Measurements from ENCODE around the gene VTI1A. TPM values are rescaled to one million over a fixed set of nuclear protein-coding genes. Genes with fewer than 3 reads are reported as not detected.
"Not testable (repeated sequence)": the region's sequence is repeated elsewhere in the genome, so short reads cannot be mapped to it uniquely, and the experiment has no call there.

VTI1A gene
- total and polyA plus RNA-seq, 9 of the 15 experiments (the other 6 are each of a cell fraction or from before 2014, with no cell fraction given): 9.3 to 21.4 (median 16.0) TPM

- CTCF ChIA-PET (ENCODE audit: low intra/inter-chr PET ratio); H3K9ac ChIP-seq (ENCODE audit: insufficient read depth in 1 of 2, low read depth in 2 of 2, low read length in 2 of 2); H2AFZ ChIP-seq (ENCODE audit: low read depth, low read length); H4K20me1 ChIP-seq (replicated peaks; ENCODE audit: control insufficient read depth, insufficient read depth, low read length); DNase-seq (ENCODE audit: extremely low read depth in 1 of 4, low spot score in 3 of 4); H3K4me1 ChIP-seq (replicated peaks in 1 of 2; ENCODE audit: control insufficient read depth in 2 of 2, insufficient read depth in 2 of 2, low read length in 2 of 2); in situ Hi-C loops (cut with MboI); H3K4me2 ChIP-seq (ENCODE audit: insufficient read depth, low read length); H3K27ac ChIP-seq (ENCODE audit: extremely low read depth, low read depth, low read length); BruUV-seq (replicated peaks); H3K27me3 ChIP-seq (ENCODE audit: control insufficient read depth in 2 of 2, insufficient read depth in 2 of 2, low read length in 2 of 2); H3K9me1 ChIP-seq (ENCODE audit: control insufficient read depth, insufficient read depth, low read length); H3K9me3 ChIP-seq (replicated peaks; ENCODE audit: control insufficient read depth, insufficient read depth, low read depth, low read length); H3K79me2 ChIP-seq (ENCODE audit: control insufficient read depth, insufficient read depth, low read length); H3K4me3 ChIP-seq; ATAC-seq; intact Hi-C loops (cut with micrococcal nuclease); H3K36me3 ChIP-seq (ENCODE audit: control insufficient read depth, insufficient read depth, low read length); FAIRE-seq: not testable (repeated sequence)
- POLR2A ChIA-PET: interaction anchor here (0.6 kb wide), 1 partner anchor 18 kb away, joined by 3 read pairs; no protein-coding TSS in a partner anchor
- no CpG with 5 or more reads among the region's 3 CpGs for WGBS (ENCODE audit: insufficient coverage, low coverage, missing lambda C conversion rate)
Observed at GRCh38 chr10:112731450-112731849, 284.4 kb downstream of the VTI1A start.

GRCh38 chr10:112732277-112732921 is 285.4 kb downstream of the VTI1A start:
- no peak overlapping the region for H3K9ac ChIP-seq (ENCODE audit: insufficient read depth in 1 of 2, low read depth in 2 of 2, low read length in 2 of 2)
- no peak overlapping the region for H2AFZ ChIP-seq (ENCODE audit: low read depth, low read length)
- WGBS (ENCODE audit: insufficient coverage, low coverage, missing lambda C conversion rate): 28% methylated on average over 3 of the region's 3 CpGs
- no peaks in the 10 kb centered on the region for H3K79me2 ChIP-seq (ENCODE audit: control insufficient read depth, insufficient read depth, low read length)
- DNase-seq (ENCODE audit: extremely low read depth in 1 of 4, low spot score in 3 of 4) (no peak), FAIRE-seq (no peak), ATAC-seq (no peak)
- H3K36me3 ChIP-seq (ENCODE audit: control insufficient read depth, insufficient read depth, low read length): no peaks in the 10 kb centered on the region
- H3K9me1 ChIP-seq (ENCODE audit: control insufficient read depth, insufficient read depth, low read length): no peaks in the 10 kb centered on the region
- H3K4me2 ChIP-seq (ENCODE audit: insufficient read depth, low read length): no peak overlapping the region
- no TSS peak for BruUV-seq (replicated peaks)
- no peaks in the 10 kb centered on the region for H3K27me3 ChIP-seq (ENCODE audit: control insufficient read depth in 2 of 2, insufficient read depth in 2 of 2, low read length in 2 of 2)
- H3K4me1 ChIP-seq (replicated peaks in 1 of 2; ENCODE audit: control insufficient read depth in 2 of 2, insufficient read depth in 2 of 2, low read length in 2 of 2): no peaks in the 10 kb centered on the region
- in situ Hi-C loops (cut with MboI): no loop called here
- no peak overlapping the region for H3K27ac ChIP-seq (ENCODE audit: extremely low read depth, low read depth, low read length)
- H4K20me1 ChIP-seq (replicated peaks; ENCODE audit: control insufficient read depth, insufficient read depth, low read length): no peaks in the 10 kb centered on the region
- intact Hi-C loops (cut with micrococcal nuclease): no loop called here
- ChIA-PET CTCF (ENCODE audit: low intra/inter-chr PET ratio) (no interaction called here), POLR2A (interaction anchor here (0.6 kb wide), 1 partner anchor 484 kb away, joined by 3 read pairs; no protein-coding TSS in a partner anchor)
- no peak overlapping the region for H3K4me3 ChIP-seq
- H3K9me3 ChIP-seq (replicated peaks; ENCODE audit: control insufficient read depth, insufficient read depth, low read depth, low read length): no peaks in the 10 kb centered on the region
- TF ChIP-seq U2AF1 (optimal IDR thresholded peaks at IDR 0.05; ENCODE audit: low read depth, low read length): no peak
- no peak for TF ChIP-seq THAP7 (CRISPR knock-in tag; IDR thresholded peaks at IDR 0.05)
- TF ChIP-seq PHB (CRISPR knock-in tag; IDR thresholded peaks at IDR 0.05): no peak
- TF ChIP-seq BRF1 (IDR thresholded peaks at IDR 0.05; ENCODE audit: borderline replicate concordance, extremely low read depth, insufficient read length): no peak
- no peak for TF ChIP-seq PRPF4 (IDR thresholded peaks at IDR 0.05; ENCODE audit: insufficient read depth, low read depth, low read length, poor library complexity, severe bottlenecking)
- TF ChIP-seq RHOXF2B (CRISPR knock-in tag; conservative IDR thresholded peaks at IDR 0.05): no peak
- no peak for TF ChIP-seq ZBTB11 (CRISPR knock-in tag; IDR thresholded peaks at IDR 0.05)
- TF ChIP-seq TCF3 (CRISPR knock-in tag; IDR thresholded peaks at IDR 0.05): no peak
- TF ChIP-seq HDAC6 (IDR thresholded peaks at IDR 0.05; ENCODE audit: low read depth, low read length): no peak
- no peak for TF ChIP-seq POLR3G (IDR thresholded peaks at IDR 0.05; ENCODE audit: extremely low read depth, insufficient read length, insufficient replicate concordance)
- TF ChIP-seq ZNF764 (CRISPR knock-in tag; IDR thresholded peaks at IDR 0.05; ENCODE audit: low read depth): no peak

Data from K562 (cell line).